NCI-H510A (cell line): ENCODE measurements around the gene FOXL2NB.

Experiments
- DNase-seq: peaks from one replicate; lab custom pipeline; 2025; lab: John Stamatoyannopoulos, UW

FOXL2NB gene

GRCh38 chr3:138945709-138946662 lies 1.0 kb upstream of the FOXL2NB start:
- DNase-seq = no peak

DNA sequence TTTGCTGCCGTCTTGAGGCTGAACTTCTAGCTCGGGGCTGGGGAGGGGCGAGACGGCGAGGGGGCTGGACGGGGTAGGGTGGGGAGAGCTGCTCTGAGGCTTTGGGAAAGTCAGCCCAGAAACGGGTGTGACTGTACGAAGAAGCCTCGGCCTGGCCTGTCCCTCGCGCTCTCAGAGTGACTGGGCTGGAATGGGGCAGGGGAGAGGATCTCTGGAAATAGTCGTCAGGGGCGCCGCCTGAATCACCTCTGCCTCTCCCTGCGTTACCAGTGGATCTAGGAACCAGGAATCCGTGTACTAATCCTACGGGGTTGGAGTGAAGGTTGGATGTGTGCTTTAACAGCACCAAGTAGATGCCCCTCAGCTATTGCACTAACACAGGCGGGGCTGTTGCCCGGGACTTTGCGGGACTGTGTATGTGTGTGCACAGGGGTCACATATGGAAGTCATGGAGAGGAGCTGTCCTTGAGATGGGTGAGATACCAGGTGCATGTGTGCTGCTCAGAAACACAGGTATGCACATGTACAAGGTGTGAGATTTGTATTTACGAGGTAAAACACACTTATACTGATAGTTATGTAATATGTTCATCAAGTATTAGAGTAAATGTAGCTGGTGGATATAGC lies 591 bp downstream of the FOXL2NB start:
- no peak for DNase-seq

- DNase-seq = no peak
Measured at GRCh38 chr3:138948371-138949001, 1.5 kb downstream of the FOXL2NB start.

GRCh38 chr3:138949002-138949418 lies 2.0 kb downstream of the FOXL2NB start:
- DNase-seq = no peak

- DNase-seq = no peak
Measured at GRCh38 chr3:138949445-138950005, 2.5 kb downstream of the FOXL2NB start.

DNA sequence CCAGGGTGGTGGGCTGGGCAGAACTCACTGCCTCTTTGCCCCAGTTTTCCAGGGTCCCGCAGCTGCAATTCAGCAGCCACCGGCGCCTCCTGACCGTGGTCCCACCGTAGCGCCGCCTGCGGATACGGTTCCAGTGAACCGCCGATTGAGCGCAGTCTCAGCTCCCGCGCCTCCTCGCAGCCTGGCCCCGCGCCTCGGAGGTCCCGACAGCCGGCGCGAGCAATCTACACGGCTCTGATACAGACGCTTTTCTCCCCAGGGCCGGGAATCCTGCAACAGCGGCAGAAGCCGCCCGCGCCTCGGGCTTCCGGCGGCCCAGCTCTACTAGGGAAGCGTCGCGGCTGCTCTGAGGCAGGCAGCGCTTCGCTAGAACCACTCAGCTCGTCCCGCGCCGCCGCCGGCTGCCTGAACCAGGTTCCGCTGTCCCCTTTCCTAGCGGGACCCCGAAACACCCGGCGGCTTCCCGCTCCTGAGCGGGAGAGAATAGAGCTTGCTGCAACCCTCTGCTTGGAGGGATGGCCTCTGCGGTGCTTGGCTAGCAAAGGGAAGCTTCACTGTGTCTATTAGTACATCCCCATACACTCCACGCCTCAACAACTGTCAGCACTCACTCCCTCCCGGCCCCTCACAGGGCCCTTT lies 3.1 kb downstream of the FOXL2NB start:
- no peak for DNase-seq

- no peak for DNase-seq
Measured at GRCh38 chr3:138950701-138951100, 3.7 kb downstream of the FOXL2NB start.

- no peak for DNase-seq
Measured at GRCh38 chr3:138960417-138960852, 13.4 kb downstream of the FOXL2NB start.

GRCh38 chr3:138962854-138963560 lies 16.0 kb downstream of the FOXL2NB start:
- DNase-seq = no peak

GRCh38 chr3:138964264-138964663 lies 17.2 kb downstream of the FOXL2NB start:
- DNase-seq = no peak

- no peak for DNase-seq
Measured at GRCh38 chr3:138964923-138965322, 17.9 kb downstream of the FOXL2NB start.

- DNase-seq = no peak
Measured at GRCh38 chr3:138971766-138972320, 24.8 kb downstream of the FOXL2NB start.

DNA sequence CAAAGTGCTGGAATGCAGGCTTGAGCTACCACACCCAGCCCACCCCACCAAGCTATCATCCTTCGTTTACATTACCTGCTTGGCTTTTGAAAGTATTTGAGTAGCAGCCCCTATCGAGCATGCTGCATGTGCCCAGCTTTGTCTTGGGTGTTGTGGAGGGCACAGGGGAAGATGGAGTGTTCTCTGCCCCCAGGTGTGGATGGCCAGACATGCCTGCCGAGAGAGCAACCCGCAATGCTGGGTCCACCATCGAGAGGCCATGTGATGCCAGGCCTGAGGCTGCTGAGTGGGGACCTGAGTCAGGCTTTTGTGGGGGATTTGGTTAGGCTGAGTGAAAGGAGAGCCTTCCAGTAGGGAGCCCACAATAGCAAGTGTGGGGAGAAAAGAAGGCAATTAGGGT lies 25.9 kb downstream of the FOXL2NB start:
- DNase-seq = no peak

- no peak for DNase-seq
Measured at GRCh38 chr3:138974462-138974861, 27.4 kb downstream of the FOXL2NB start.

DNA sequence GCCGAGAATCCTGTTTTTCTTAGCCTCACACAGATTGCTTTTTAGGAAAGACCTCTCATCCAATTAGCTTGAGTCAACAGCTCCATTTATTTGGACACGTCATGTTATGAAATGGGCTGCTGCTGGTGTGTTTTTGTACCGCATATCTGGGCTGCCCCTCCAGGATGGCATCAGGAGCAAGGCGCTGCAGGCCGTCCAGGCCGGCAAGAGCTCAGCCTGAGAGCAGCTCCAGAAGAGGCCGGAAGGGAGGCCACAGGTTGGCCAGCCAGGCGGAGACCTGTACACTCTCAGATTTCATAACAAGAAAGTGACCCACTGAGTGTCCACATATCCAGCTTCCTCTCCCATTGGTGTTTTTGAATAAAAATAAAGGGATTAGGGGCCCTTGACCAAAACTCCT lies 28.3 kb downstream of the FOXL2NB start:
- DNase-seq = no peak

GRCh38 chr3:138976047-138976446 lies 29.0 kb downstream of the FOXL2NB start:
- no peak for DNase-seq

DNA sequence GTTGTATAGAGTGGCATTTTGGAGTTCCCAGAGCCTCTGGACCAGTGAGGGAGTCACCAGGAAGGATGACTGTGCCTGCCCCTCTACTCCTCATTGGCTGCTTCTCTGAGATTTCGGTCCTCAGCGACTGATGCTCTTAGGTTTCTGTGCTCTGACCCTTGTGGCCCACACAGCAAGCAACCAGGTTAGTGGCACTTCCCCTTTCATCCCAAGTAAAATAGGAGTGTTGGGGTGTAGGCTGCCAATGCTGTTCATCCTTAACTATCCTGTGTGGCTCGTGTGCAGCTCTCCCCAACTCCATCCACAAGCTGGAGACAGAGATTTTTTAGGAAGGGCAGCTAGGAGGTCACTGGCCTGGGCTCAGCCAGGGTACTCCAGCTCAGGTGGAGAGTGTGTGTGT lies 37.8 kb downstream of the FOXL2NB start:
- DNase-seq = no peak

DNA sequence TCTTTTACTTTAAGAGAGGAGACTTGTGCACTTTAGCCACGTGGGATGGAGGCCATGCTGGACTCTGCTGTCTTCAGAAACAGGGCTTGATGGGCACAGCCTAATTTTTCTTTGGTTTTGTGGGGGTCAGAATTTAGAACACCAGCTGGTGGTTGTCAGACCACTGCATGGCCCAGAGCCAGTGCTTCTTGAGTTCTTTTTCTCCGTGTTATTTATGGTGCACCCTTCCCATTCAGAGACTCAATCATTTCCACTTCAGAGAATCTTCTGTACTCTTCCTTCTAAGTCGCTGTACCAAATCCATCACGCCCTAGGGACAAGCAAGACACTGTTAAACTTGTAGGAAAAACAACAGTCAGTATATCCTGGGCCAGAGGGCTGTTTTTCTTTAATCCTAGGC lies 38.9 kb downstream of the FOXL2NB start:
- no peak for DNase-seq

DNA sequence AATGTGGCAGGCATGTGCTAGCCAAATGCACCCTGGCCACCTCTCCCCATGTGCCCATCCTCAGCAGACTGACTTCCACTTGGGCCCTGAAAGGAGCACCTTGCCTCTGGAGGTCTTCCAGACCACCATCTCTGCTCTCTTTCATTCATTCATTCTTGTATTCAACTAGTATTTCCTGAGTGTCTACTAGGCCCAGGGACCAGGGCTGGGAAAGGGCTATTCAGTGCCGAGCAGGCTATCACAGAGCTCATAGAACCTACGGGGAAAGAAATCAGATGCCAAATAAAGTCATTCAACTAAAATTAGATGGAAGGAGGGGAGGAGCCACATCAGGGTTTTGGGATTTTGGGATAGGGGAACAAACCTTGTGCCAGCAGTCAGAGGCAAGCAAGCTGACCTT lies 40.2 kb downstream of the FOXL2NB start:
- DNase-seq = no peak

- DNase-seq = no peak
Measured at GRCh38 chr3:138995706-138996105, 48.7 kb downstream of the FOXL2NB start.
